GM15510 (cell line): ENCODE measurements around the gene ATN1.

Source experiments
- POLR2A ChIP-seq: IDR thresholded peaks from 3 replicates; pipeline ENCODE4 v1.6.1; 2011; ENCODE audit warnings: borderline replicate concordance; ENCODE audit not compliant: insufficient read length; ENCODE audit errors: extremely low read depth

The ATN1 gene

GRCh38 chr12:6946033-6946919 is 18.5 kb downstream of the ATN1 start:
- peak; percentile 55 for TF ChIP-seq POLR2A

DNA sequence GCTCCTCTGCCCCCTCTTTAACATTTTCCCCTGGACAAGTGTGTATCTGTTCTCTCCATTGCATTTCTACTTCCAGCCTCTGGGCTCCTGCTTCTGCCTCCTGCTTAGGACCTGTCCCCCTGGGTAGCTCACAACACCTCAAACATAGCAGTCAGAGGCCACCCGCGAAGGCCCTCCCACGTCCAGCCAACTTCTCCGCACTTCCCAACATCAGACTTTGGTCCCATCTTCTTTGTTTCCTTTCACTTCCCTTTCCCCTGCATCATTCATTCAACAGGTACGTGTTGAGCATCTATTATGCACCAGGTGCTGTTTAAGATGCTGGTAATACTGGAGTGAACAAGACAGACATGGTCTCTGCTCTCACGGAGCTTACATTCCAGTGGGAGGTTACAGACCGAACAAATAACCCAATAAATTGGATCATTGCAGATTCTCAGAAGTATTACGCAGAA is 19.2 kb downstream of the ATN1 start:
- no peak for TF ChIP-seq POLR2A

GRCh38 chr12:6947615-6948014 is 19.9 kb downstream of the ATN1 start:
- TF ChIP-seq POLR2A: no peak

GRCh38 chr12:6948873-6949594 is 21.3 kb downstream of the ATN1 start:
- TF ChIP-seq POLR2A: peak; percentile 33

GRCh38 chr12:6950401-6950801 is 22.6 kb downstream of the ATN1 start:
- no peak for TF ChIP-seq POLR2A

DNA sequence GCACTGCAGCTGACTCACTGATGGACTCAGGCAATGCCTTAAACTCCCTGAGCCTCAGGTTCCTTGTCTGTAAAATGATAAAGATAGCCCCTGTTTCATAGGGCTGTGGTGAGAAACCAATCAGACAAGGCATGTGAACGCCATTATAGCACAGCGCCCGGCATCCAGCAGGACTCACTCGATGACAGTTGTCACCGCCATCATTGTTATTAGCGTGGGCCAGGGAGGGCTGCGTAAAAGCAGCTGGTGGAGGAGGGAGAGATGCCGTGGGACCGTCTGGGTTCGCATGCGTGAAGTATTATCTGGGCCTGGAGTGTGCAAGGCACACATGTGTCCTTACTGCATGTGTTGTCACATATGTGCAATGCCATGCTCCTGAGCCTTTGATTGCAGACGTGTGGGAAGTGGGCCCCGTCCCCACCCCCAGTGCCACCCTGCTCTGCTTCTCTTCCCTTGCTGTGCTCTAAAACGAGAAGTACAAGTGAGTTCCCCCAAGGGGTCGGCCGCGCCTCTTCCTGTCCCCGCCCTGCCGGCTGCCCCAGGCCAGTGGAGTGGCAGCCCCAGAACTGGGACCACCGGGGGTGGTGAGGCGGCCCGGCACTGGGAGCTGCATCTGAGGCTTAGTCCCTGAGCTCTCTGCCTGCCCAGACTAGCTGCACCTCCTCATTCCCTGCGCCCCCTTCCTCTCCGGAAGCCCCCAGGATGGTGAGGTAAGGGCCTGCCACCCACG is 23.2 kb downstream of the ATN1 start, which contains the start of gene PTPN6:
TSS of gene PTPN6 (plus strand) at position 546 of the 730 bp plus-strand sequence. CDS start at position 703, 157 bp downstream.
- TF ChIP-seq POLR2A: peak; percentile 96

DNA sequence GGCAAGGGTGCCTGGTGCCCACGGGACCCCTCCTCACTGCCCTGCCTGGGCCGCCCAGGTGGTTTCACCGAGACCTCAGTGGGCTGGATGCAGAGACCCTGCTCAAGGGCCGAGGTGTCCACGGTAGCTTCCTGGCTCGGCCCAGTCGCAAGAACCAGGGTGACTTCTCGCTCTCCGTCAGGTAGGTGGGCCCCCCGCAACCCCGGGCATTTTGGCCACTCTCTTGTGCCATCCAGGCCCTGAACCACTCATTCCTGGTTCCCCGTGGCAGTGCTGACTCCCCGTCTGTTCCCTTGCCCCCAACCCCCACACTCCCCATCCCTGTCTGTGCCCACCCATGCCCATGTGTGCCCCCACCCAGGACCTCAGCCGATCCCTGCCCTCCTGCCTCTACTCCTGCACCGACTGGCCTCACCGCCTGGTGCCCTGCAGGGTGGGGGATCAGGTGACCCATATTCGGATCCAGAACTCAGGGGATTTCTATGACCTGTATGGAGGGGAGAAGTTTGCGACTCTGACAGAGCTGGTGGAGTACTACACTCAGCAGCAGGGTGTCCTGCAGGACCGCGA is 23.9 kb downstream of the ATN1 start:
- TF ChIP-seq POLR2A: no peak

GRCh38 chr12:6952121-6952862 is 24.5 kb downstream of the ATN1 start:
- peak; percentile 37 for TF ChIP-seq POLR2A

- TF ChIP-seq POLR2A: no peak
These were observed 25.2 kb downstream of the ATN1 start for GRCh38 chr12:6952863-6953441.

- TF ChIP-seq POLR2A: peak; percentile 99
These were observed 25.9 kb downstream of the ATN1 start for GRCh38 chr12:6953442-6954315.

- TF ChIP-seq POLR2A: no peak
These were observed 26.8 kb downstream of the ATN1 start for GRCh38 chr12:6954316-6955107.
